ENCODE results near the gene SOCS4.

DNA sequence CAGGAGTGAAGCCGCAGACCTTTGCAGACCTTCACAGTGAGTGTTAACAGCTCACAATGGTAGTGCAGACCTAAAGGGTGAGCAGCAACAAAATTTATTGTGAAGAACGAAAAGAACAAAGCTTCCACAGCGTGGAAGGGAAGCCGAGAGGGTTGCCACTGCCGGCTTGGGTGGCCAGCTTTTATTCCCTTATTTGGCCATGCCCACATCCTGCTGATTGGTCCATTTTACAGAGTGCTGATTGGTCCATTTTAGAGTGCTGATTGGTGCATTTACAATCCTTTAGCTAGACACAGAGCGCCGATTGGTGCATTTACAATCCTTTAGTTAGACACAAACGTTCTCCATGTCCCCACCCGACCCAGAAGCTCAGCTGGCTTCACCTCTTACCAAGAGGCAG, 59.9 kb downstream of the SOCS4 start:
- TF ChIP-seq POLR2AphosphoS5 (IDR thresholded peaks at IDR 0.05; ENCODE audit: low read depth, low read length) (no peak), POLR2A (IDR thresholded peaks at IDR 0.05; ENCODE audit: low read depth, low read length) (no peak), SPI1 (IDR thresholded peaks at IDR 0.05; ENCODE audit: low read depth, low read length) (no peak), TAF1 (IDR thresholded peaks at IDR 0.05; ENCODE audit: low read depth, low read length) (no peak), POU2F2 (IDR thresholded peaks at IDR 0.05; ENCODE audit: low read depth, low read length) (no peak), PAX5 (IDR thresholded peaks at IDR 0.05; ENCODE audit: insufficient read depth, low read length, severe bottlenecking) (no peak)
